ENCODE results near the gene RAP2B.
"Not testable (repeated sequence)": the region's sequence is repeated elsewhere in the genome, so short reads cannot be mapped to it uniquely, and the experiment has no call there.

RAP2B gene

GRCh38 chr3:153161714-153162512 lies at the start of gene RAP2B:
RAP2B (plus strand) TSS chr3:153162226; CDS start chr3:153162694, 468 bp downstream.
- DNase-seq, result peak; percentile 91

GRCh38 chr3:153113541-153113940 lies 48.5 kb upstream of the RAP2B start:
- no peak for DNase-seq

- DNase-seq, result not testable (repeated sequence)
Observed at GRCh38 chr3:153114270-153114669, 47.8 kb upstream of the RAP2B start.

- no peak for DNase-seq
Observed at GRCh38 chr3:153115326-153115725, 46.7 kb upstream of the RAP2B start.

- no peak for DNase-seq
Observed at GRCh38 chr3:153127788-153128187, 34.2 kb upstream of the RAP2B start.

- DNase-seq, result no peak
Observed at GRCh38 chr3:153129426-153129825, 32.6 kb upstream of the RAP2B start.

- no peak for DNase-seq
Observed at GRCh38 chr3:153129866-153130265, 32.2 kb upstream of the RAP2B start.

GRCh38 chr3:153130312-153130977 lies 31.6 kb upstream of the RAP2B start:
- DNase-seq, result no peak

- no peak for DNase-seq
Observed at GRCh38 chr3:153137626-153138025, 24.4 kb upstream of the RAP2B start.

GRCh38 chr3:153138276-153139210 lies 23.5 kb upstream of the RAP2B start:
- peak; percentile 60 for DNase-seq

GRCh38 chr3:153142961-153143360 lies 19.1 kb upstream of the RAP2B start:
- no peak for DNase-seq

GRCh38 chr3:153144071-153144470 lies 18.0 kb upstream of the RAP2B start:
- no peak for DNase-seq

GRCh38 chr3:153144779-153145178 lies 17.2 kb upstream of the RAP2B start:
- DNase-seq, result no peak

- no peak for DNase-seq
Observed at GRCh38 chr3:153145454-153145853, 16.6 kb upstream of the RAP2B start.

- no peak for DNase-seq
Observed at GRCh38 chr3:153146191-153147053, 15.6 kb upstream of the RAP2B start.

GRCh38 chr3:153150991-153151390 lies 11.0 kb upstream of the RAP2B start:
- DNase-seq, result no peak

- not testable (repeated sequence) for DNase-seq
Observed at GRCh38 chr3:153155786-153156185, 6.2 kb upstream of the RAP2B start.

- DNase-seq, result no peak
Observed at GRCh38 chr3:153158189-153158588, 3.8 kb upstream of the RAP2B start.

GRCh38 chr3:153158961-153159735 lies 2.9 kb upstream of the RAP2B start:
- DNase-seq, result no peak

- DNase-seq, result no peak
Observed at GRCh38 chr3:153159771-153160397, 2.1 kb upstream of the RAP2B start.
